ENCODE results near the gene MUC5B. TPM values are rescaled to one million over a fixed set of nuclear protein-coding genes. Genes with fewer than 3 reads are reported as not detected.
A peak's percentile ranks its signal among the peaks of the same experiment; 100 is the strongest.

MUC5B gene
- total RNA-seq, 1 donor from 2014 or later: not detected

GRCh38 chr11:1303973-1304372 lies 81.1 kb downstream of the MUC5B start:
- Histone ChIP-seq H3K4me3 (no peak overlapping the region), H3K4me2 (no peak overlapping the region), H3K9ac (no peak overlapping the region), H3K79me2 (ENCODE audit: low read depth) (peaks cover 54% of the 10 kb centered on the region), H2AFZ (replicated peaks) (no peak overlapping the region), H3K27ac (no peak overlapping the region), H3K4me1 (peaks cover 9% of the 10 kb centered on the region), H3K9me3 (ENCODE audit: low read depth) (no peaks in the 10 kb centered on the region), H3K27me3 (no peaks in the 10 kb centered on the region), H3F3A (ENCODE audit: low read depth) (peaks cover 9% of the 10 kb centered on the region), H4K20me1 (ENCODE audit: low read depth) (peaks cover 51% of the 10 kb centered on the region), H3K36me3 (no peaks in the 10 kb centered on the region)
- Mint-ChIP-seq H3K27me3 (ENCODE audit: insufficient read depth, low read depth) (peaks cover 2% of the 10 kb centered on the region), H3K27ac (no peak overlapping the region), H3K4me1 (peaks cover 31% of the 10 kb centered on the region), H3K9me3 (no peaks in the 10 kb centered on the region), H3K4me3 (no peak overlapping the region), H3K36me3 (peaks cover 1% of the 10 kb centered on the region)
- no peak for DNase-seq (ENCODE audit: low spot score)
- TF ChIP-seq EZH2 (IDR thresholded peaks at IDR 0.05) (no peak), CTCF (IDR thresholded peaks at IDR 0.05) (no peak), EZH2phosphoT487 (IDR thresholded peaks at IDR 0.05) (no peak)

- Histone ChIP-seq H4K20me1 (ENCODE audit: low read depth) (peaks cover 48% of the 10 kb centered on the region), H3K4me3 (no peak overlapping the region), H3K27me3 (no peaks in the 10 kb centered on the region), H3K36me3 (no peaks in the 10 kb centered on the region), H3K79me2 (ENCODE audit: low read depth) (peaks cover 53% of the 10 kb centered on the region), H3K9me3 (ENCODE audit: low read depth) (no peaks in the 10 kb centered on the region), H3K9ac (no peak overlapping the region), H2AFZ (replicated peaks) (no peak overlapping the region), H3K4me2 (no peak overlapping the region), H3K4me1 (peaks cover 9% of the 10 kb centered on the region), H3K27ac (no peak overlapping the region), H3F3A (ENCODE audit: low read depth) (peaks cover 9% of the 10 kb centered on the region)
- H3K27me3 Mint-ChIP-seq (ENCODE audit: insufficient read depth, low read depth): peaks cover 2% of the 10 kb centered on the region
- H3K36me3 Mint-ChIP-seq: peaks cover 1% of the 10 kb centered on the region
- TF ChIP-seq EZH2phosphoT487 (IDR thresholded peaks at IDR 0.05): no peak
- no peak for TF ChIP-seq EZH2 (IDR thresholded peaks at IDR 0.05)
- TF ChIP-seq CTCF (IDR thresholded peaks at IDR 0.05): no peak
- H3K4me1 Mint-ChIP-seq: peaks cover 31% of the 10 kb centered on the region
- H3K27ac Mint-ChIP-seq: peak overlapping the region; percentile 57
- no peak for DNase-seq (ENCODE audit: low spot score)
- no peak overlapping the region for H3K4me3 Mint-ChIP-seq
- H3K9me3 Mint-ChIP-seq: no peaks in the 10 kb centered on the region
Measured at GRCh38 chr11:1304380-1304779, 81.5 kb downstream of the MUC5B start.

GRCh38 chr11:1305063-1305495 lies 82.2 kb downstream of the MUC5B start:
- peaks cover 46% of the 10 kb centered on the region for H3K79me2 ChIP-seq (ENCODE audit: low read depth)
- no peaks in the 10 kb centered on the region for H3K9me3 Mint-ChIP-seq
- peaks cover 28% of the 10 kb centered on the region for H3K4me1 Mint-ChIP-seq
- H3K9me3 ChIP-seq (ENCODE audit: low read depth): no peaks in the 10 kb centered on the region
- no peak overlapping the region for H3K27ac Mint-ChIP-seq
- H3K27me3 Mint-ChIP-seq (ENCODE audit: insufficient read depth, low read depth): no peaks in the 10 kb centered on the region
- H3K36me3 Mint-ChIP-seq: no peaks in the 10 kb centered on the region
- H3K9ac ChIP-seq: peak overlapping the region; percentile 36
- H3K4me1 ChIP-seq: peaks cover 9% of the 10 kb centered on the region
- H3K27me3 ChIP-seq: no peaks in the 10 kb centered on the region
- no peaks in the 10 kb centered on the region for H3K36me3 ChIP-seq
- H3F3A ChIP-seq (ENCODE audit: low read depth): peaks cover 9% of the 10 kb centered on the region
- no peak for DNase-seq (ENCODE audit: low spot score)
- no peak overlapping the region for H2AFZ ChIP-seq (replicated peaks)
- no peak overlapping the region for H3K4me2 ChIP-seq
- TF ChIP-seq EZH2phosphoT487 (IDR thresholded peaks at IDR 0.05) (no peak), CTCF (IDR thresholded peaks at IDR 0.05) (no peak), EZH2 (IDR thresholded peaks at IDR 0.05) (no peak)
- H3K4me3 ChIP-seq: no peak overlapping the region
- H3K27ac ChIP-seq: no peak overlapping the region
- H3K4me3 Mint-ChIP-seq: no peak overlapping the region
- H4K20me1 ChIP-seq (ENCODE audit: low read depth): peaks cover 41% of the 10 kb centered on the region

Measured in neural progenitor cell (in vitro differentiated cells).